GM12874 (cell line): ENCODE measurements around the gene RCVRN.

ENCODE experiments used
- CTCF ChIP-seq: IDR thresholded peaks from 2 replicates; pipeline ENCODE4 v1.5.1; 2011; ENCODE audit warnings: low read depth, mild to moderate bottlenecking, control low read depth, low read length, moderate library complexity; ENCODE audit not compliant: insufficient read depth

The RCVRN gene

GRCh38 chr17:9880582-9880999 lies 24.5 kb downstream of the RCVRN start:
- TF ChIP-seq CTCF, result no peak

DNA sequence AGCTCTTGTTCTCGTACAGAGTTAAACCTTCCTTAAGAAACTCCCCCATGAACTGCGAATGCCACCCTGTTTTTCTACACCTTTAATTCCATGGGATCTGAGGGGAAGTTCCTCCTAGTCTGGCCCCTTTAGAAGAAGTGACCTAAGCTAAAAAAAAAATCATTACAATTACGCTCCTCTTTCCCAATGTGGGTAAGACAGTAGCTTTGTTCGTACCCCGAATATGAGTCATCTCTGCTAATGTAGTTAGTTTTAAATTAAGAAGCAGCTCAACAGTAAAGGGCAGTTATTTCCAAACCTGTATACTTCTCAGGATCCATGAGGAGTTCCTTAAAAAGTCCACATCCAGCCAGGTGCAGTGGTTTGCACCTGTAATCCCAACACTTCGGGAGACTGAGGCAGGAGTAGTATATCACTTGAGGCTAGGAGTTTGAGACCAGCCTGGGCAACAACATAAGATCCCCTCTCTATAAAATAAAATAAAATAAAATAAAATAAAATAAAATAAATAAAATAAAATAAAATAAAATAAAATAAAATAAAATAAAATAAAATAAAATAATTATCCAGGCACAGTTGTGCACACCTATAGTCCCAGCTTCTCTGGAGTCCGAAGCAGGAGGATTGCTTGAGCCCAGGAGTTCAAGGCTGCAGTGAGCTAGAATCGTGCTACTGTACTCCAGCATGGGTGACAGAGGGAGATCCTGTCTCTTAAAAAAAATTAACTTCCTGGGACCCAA lies 26.1 kb downstream of the RCVRN start:
- no peak for TF ChIP-seq CTCF

GRCh38 chr17:9878356-9878755 lies 26.7 kb downstream of the RCVRN start:
- TF ChIP-seq CTCF, result no peak

DNA sequence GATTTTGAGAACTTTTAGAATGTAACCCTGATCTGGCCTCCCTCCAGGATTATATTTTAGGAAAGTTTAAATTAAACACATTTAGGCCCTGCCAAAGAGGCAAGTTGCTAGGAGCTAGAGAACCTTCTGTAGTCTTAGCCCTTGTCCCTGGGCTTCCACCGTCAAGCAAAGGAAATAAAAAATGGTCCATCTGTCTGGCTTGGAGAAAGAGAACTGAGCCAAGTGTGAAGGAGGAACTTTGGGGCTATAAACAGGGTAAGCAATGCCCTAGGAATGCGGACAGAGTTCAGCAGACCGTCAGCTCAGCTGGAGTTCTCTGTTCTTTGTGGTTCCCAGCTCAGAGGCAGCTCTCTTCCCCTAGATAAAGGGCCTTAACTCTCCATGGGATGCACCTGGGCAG lies 29.6 kb downstream of the RCVRN start:
- no peak for TF ChIP-seq CTCF

DNA sequence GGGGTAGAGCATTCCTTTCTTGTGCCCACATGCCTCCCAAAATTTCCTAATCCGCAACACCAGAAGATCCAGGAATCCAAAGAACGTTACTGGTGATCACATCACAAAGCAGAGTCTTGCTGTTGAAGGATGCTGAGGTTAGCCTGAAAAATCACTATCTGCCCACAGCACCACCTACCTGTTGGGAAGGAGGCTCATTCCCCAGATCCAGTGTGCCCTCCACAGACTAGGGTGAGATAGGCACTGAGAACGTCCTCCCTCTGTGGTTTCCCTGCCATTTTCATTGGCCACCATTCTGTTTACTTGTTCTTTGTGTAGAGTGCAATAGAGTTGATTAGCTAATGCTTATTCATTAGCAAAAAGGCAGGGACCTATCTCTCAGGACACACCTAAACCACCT lies 30.3 kb downstream of the RCVRN start:
- TF ChIP-seq CTCF, result no peak

- TF ChIP-seq CTCF, result no peak
Observed at GRCh38 chr17:9872852-9873251, 32.2 kb downstream of the RCVRN start.

GRCh38 chr17:9868552-9868951 lies 36.5 kb downstream of the RCVRN start:
- no peak for TF ChIP-seq CTCF

GRCh38 chr17:9865586-9865985 lies 39.5 kb downstream of the RCVRN start:
- TF ChIP-seq CTCF, result no peak
